Activated CD4-positive, alpha-beta T cell treated with anti-CD3 and anti-CD28 coated beads for 24 hours (primary cell): ENCODE results near the gene ELOA.
"Not testable (repeated sequence)": the region's sequence is repeated elsewhere in the genome, so short reads cannot be mapped to it uniquely, and the experiment has no call there.

ENCODE experiments used
- DNase-seq, 2 donors: peaks; one replicate each; pipeline ENCODE4 v3.0.0-alpha.2; 2020; ENCODE audit warnings: low read depth in 2 of 2

The ELOA gene

DNA sequence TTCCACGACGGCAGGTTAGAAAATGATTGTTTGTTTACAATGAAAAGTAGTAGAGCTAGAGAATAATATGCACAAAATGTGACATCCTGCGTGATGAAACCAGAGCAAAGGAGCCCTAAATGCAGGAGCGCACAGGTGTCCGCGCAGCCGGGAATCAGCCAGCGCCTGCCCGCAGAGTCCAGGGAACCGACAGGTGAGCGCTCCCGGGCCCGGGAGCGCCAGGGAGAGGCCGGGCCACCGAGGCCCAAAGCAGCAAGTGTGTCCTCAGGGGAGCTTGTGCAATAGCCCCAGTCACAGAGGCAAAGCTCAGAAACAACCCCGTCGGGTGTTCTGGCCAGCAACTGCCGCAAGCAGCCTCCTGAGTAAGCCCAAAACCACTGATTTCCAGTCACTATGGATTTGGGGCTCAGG lies 58.1 kb downstream of the ELOA start:
- DNase-seq = no peak

DNA sequence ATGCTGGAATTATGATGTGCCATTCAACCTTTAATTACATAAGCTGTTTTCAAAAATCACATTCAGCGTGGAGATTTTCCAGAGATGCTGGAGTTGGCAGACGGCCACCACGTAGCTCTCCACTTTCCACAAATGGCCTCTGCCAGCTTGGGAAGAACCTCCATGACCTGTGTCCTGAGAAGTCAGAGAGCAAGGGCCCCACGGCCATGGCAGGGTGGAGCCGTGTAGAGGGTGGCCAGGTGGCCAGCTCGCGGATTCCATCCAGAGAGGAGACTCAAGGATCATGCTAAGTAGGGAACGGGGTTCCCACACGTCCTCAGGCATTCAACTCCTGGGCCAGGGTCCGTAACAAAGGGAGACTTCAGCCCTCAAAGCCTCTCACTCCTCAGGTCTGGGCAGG lies 58.6 kb downstream of the ELOA start:
- DNase-seq = no peak

DNA sequence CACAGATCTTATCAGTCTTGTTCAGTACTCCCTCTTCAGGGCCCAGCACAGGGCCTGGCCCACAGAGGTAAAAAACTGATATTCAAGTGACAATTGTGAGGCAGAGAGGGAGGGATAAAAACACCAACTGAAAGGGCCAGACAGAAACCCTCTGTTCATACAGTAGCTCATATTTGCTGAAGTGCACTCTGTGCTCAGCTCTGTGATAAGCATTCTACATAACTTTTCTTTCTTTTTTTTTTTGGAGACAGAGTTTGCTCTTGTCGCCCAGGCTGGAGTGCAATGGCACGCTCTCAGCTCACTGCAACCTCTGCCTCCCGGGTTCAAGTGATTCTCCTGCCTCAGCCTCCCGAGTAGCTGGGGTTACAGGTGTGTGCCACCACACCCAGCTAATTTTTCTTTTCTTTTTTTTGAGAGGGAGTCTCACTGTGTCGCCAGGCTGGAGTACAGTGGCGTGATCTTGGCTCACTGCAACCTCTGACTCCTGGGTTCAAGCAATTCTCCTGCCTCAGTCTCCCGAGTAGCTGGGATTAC lies 59.6 kb downstream of the ELOA start:
- DNase-seq = not testable (repeated sequence)

DNA sequence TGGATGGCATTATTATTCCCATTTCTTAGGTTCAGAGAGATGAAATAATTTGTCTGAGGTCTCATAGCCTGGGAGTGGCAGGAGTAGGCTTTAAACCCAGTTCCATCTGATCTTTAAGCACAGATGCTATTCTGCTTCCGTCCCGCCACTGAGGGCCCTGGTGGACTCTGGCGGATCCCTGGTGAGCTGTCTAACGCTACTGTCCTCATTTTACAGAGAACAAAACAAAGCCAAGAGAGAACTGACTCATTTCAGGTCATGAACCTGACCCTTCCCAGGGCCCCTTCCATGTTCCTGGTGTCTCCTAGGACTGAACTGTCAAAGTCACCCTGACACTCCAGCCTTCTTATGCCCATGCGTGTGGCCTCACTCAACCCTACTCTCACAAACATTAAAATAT lies 60.4 kb downstream of the ELOA start:
- no peak for DNase-seq

DNA sequence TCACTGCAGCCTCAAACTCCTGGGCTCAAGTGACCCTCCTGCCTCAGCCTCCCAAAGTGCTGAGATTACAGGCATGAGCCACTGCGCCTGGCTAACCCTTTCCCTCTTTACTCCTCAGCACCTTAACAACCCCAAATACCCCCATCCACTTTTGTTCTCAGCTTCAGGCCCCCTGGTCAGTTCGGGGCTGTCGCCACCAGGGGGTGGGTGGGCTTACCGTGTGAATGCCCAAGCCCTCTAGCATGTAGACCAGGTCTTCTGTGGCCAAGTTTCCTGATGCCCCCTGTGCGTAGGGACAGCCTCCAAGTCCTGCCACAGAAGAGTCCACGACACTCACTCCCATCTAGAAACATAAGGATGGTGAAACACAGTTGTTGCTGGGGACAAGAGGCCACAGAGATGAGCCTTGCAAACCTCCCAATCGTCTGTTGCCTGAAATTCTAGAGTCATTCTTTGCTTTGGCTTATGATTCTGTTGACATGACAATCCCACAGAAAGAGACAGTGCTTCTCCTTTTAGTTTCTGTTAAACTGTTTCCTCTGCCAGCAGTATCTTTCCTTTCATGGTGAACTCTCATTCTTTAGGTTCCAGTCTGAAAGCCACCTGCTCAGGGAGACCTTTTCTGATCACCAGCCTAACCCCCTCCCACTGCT lies 61.0 kb downstream of the ELOA start:
- no peak for DNase-seq

DNA sequence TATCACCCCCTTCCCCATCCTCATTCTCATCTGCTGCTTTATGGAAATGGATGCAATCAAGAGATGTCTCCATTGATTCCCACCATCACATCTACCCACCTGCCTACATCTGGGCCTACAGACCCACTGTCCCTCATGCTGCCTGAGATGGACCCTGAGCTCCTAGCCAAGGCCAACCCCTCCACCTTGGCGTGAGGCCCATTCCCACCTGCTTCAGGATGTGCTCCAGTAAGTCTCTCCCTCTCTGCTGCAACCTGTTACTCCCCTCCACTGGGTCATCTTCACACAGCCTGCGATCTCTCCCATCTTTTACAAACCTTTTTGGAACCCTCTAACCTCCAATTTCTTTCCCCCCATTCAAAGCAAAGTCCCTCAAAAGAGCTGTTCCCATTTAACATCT lies 61.8 kb downstream of the ELOA start:
- no peak for DNase-seq

DNA sequence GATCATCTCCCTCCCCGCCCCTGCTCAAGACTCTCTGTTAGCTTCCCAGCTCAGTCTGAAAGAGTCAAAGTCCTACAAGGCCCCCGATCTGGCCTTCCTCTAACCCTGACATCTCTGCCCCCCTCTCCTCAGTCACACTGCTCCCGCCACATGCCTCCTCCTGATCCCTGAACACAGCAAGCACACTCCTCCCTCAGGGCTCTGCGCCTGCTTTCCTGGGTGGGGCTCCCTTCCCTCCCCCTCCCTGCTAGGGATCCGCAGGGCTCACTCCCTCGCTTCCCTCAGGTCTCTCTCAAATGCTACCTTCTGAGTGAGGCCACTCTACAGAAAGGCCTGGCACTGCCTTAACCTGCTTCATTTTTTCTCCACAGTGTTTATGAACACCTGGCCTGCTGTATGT lies 63.0 kb downstream of the ELOA start:
- no peak for DNase-seq

DNA sequence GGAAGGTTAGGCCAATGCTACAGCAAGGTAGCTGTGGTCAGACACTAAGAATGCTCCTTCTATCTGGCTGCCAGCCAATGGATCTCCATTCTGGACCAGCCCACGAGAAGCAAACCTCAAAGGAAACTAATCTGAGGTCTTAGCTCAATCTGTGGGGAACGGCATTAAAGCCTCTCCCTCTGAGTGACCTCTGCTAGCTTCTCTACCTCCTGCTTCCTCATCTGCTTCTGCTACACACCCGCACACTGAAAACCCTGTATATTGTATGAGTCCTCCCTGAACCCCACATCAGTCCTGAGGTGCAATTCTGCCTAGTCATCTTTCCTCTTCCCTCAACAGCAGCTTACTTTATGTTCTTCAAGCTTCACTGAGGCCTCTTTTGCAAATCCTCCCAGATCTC lies 64.2 kb downstream of the ELOA start:
- DNase-seq = no peak

DNA sequence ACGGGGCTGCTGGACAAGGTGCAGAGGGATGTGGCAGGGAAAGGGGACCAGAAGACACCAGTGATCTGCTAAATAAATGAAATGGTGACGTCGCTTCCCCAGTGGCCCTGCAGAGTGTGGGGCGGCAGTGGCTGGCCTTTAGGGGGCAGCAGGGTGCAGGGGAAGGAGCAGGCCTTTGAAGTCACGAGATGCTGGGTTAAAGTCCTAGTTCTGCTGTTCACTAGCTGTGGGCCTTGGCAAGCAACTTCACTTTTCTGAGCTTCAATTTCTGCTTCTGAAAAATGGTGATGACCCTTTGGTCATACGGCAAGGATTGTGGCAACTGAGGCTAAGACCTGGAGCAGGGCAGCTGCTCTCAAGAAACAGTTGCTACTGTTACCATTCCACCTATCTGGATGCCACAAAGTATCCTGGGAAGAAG lies 66.5 kb downstream of the ELOA start:
- DNase-seq = peak; percentile 61 to 72

DNA sequence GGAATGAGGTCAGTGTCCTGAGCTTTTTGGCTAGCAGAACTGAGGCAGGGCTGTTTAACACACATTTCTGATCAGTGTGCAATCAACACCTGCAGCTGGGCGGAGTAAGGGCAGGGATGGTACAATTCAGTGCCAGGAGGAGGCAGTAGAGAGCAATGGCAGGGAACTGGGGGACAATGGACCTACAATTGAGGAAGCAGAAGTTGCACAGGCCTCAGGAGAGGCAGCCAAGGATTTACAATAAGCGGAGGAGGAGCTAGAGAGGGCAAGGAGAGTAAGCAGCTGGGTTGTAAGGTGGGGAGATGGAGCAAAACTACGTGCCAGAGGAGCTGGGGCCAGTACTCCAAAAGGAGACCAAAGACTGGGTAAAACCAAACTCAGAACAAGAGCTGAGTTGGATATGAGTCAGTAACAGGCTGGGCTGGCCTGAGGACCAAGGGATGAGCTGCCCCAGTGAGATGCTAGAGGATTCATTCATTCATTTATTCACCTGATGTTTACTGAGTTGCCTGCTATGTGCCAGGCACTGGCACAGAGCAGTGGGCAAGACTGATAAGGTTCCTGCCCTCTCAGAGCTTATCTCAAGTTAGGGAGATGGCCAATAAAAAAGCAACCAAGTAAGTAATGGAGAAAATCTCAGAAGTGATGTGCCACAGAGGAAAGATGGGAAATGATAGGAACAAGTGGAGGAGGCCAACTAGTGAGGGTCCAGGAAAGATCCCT lies 67.7 kb downstream of the ELOA start:
- DNase-seq = peak in 1 of 2 donors; percentile 41
